Measurements from ENCODE around the gene OSBPL1A.
"Not testable (repeated sequence)": the region's sequence is repeated elsewhere in the genome, so short reads cannot be mapped to it uniquely, and the experiment has no call there.

Gene OSBPL1A

GRCh38 chr18:24187049-24187448 lies 210.6 kb downstream of the OSBPL1A start:
- no peak for DNase-seq (ENCODE audit: low read depth)

DNA sequence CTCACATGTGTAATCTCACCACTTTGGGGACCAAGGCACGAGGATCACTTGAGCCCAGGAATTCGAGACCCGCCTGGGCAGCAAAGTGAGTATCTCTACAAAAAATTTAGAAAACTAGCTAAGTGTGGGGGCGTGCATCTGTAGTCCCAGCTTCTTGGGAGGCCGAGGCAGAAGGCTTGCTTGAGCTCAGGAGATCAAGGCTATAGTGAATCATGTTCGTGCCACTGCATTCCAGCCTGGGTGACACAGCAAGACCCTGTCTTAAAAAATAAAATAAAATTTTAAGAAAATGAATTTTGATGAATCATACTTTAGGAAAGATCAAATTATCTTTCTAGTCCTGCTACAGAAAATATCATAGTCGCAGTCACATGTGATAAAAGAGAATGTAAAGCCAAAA lies 211.8 kb downstream of the OSBPL1A start:
- DNase-seq (ENCODE audit: low read depth): no peak

- no peak for DNase-seq (ENCODE audit: low read depth)
These were observed 215.8 kb downstream of the OSBPL1A start for GRCh38 chr18:24181806-24182205.

DNA sequence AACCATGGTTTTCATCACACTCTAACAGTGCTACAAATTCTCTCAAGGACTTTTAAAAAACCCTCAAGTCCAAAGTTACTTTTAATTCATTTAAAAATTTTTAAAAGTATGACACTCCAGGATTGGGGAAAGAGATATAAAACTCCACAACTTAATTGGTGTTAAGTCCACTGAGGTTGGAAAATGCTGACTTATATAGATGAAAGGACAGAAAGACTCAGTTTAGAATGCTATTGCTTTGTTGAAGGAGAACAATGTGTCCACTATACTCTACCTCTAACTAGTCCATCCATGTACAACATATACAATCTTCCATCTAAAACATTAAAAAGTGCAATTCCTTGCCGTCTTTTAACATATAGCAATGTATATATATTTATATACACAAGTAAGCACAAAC lies 217.6 kb downstream of the OSBPL1A start:
- DNase-seq (ENCODE audit: low read depth): no peak

- DNase-seq (ENCODE audit: low read depth): no peak
These were observed 220.0 kb downstream of the OSBPL1A start for GRCh38 chr18:24177499-24178133.

- DNase-seq (ENCODE audit: low read depth): peak; percentile 19
These were observed 220.8 kb downstream of the OSBPL1A start for GRCh38 chr18:24176727-24177416.

DNA sequence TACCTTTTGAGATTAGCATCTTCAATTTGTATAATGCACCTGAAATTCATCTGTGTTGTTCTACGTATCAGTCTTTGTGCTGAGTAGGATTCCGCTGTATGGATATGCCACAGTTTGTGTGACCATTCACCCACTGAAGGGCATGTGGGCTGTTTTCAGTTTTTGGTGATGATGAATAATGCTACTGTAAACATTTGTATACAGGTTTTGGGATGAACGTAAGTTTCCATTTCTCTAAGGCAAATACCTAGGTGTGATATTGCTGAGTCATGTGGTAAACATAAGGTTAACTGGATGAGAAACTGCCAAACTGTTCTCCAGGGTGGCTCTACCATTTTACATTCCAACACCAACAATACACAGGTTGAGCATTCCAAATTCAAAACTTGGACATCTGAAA lies 223.6 kb downstream of the OSBPL1A start:
- no peak for DNase-seq (ENCODE audit: low read depth)

GRCh38 chr18:24170360-24170759 lies 227.3 kb downstream of the OSBPL1A start:
- no peak for DNase-seq (ENCODE audit: low read depth)

- no peak for DNase-seq (ENCODE audit: low read depth)
These were observed 229.1 kb downstream of the OSBPL1A start for GRCh38 chr18:24168496-24168895.

GRCh38 chr18:24161304-24161703 lies 236.3 kb downstream of the OSBPL1A start:
- no peak for DNase-seq (ENCODE audit: low read depth)

GRCh38 chr18:24160086-24160485 lies 237.5 kb downstream of the OSBPL1A start:
- no peak for DNase-seq (ENCODE audit: low read depth)

DNA sequence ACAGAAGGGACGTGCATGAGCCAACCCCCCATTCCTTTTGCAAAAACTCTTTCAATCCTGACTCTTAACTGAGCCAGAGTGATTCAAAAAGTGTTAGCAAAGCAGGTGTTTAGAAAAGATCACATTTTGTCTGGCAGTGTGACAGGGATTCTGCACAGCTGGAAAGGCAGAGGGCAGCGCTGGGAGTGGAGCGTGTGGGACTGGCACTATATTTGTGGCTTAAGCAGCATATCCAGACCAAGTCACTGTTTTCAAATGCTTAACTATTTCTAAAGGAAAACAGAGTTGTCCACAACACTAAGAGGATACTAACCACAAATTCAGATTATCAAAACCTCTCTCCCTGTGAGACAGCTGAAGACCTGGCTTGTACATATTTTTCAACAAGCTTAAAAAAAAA lies 239.8 kb downstream of the OSBPL1A start:
- DNase-seq (ENCODE audit: low read depth): no peak

GRCh38 chr18:24153397-24153796 lies 244.2 kb downstream of the OSBPL1A start:
- DNase-seq (ENCODE audit: low read depth): no peak

GRCh38 chr18:24149591-24149990 lies 248.0 kb downstream of the OSBPL1A start:
- not testable (repeated sequence) for DNase-seq (ENCODE audit: low read depth)

- DNase-seq (ENCODE audit: low read depth): no peak
These were observed 255.2 kb downstream of the OSBPL1A start for GRCh38 chr18:24142376-24142775.

DNA sequence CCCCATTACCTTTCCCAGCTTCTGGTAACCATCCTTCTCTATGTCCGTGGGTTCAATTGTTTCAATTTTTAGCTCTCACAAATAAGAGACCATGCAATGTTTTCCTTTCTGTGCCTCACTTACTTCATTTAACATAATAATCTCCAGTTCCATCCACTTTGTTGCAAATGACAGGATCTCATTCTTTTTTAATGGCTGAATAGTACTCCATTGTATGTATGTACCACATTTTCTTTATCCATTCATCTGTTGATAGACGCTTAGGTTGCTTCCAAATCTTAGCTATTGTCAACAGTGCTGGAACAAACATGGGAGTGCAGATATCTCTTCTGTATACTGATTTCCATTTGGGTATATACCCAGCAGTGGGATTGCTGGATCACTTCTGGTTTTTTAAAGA lies 256.9 kb downstream of the OSBPL1A start:
- DNase-seq (ENCODE audit: low read depth): no peak

DNA sequence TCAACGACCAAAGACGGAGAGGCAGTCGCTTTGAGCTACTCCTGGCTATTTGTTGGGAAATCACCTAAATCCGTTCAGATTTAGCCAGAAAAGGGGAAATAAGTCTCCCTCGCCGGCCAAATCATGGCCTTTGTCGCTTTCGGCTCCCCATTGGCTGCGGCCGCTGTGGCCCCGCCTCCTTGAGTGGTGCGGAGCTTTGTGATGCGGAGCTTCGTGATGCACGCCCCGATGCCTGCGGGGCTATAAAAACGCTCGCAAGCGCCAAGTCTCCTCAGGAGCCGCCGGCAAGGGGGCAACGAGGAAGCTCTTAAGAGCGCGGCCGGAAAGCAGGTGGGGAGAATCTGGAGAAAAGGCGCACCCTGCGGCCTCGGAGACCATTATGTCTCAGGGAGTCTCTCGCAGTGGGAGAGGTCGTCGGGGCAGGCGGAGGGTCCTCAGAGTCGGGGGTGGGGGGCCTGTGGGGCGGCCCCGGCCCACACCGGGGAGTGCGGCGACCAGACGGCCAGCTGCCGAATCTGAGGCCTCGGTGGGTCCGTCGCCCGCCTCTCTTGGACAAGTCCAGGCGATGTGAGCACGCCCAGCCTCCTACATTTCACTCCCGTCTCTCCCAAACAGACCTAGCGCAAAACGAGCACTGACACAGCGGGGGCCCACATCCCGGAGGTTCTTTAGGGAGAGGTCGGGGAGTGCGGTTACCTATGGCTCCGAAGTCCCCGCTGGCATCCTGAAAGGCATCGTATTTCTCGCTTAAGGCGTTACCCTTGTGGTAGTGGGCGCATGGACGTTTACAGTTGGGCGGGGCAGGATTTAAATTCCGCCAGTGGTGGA lies 258.6 kb downstream of the OSBPL1A start, which contains the start of gene CABYR:
Gene CABYR (plus strand): TSS at position 274 of the 828 bp plus-strand sequence. CDS start 4,053 bp downstream, outside the sequence.
- DNase-seq (ENCODE audit: low read depth): peak; percentile 58

DNA sequence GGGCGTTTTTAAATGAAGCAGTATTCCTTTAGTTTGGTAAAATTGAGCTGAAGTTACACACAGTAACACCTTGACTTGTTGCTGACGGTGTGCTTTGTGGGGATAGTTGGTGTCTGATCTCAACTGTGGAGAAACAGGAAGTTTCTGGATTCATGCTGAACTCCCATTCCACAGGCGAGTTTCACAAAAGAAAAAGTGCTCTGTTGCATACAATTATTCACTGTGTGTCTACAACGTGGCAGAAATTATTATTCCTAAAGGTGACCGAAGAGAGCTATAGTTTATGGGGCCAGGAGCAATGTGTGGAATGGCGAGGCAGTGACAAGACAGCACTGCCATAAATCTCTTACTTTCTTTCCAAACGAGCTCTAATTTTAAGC lies 259.2 kb downstream of the OSBPL1A start:
- no peak for DNase-seq (ENCODE audit: low read depth)

- DNase-seq (ENCODE audit: low read depth): no peak
These were observed 260.7 kb downstream of the OSBPL1A start for GRCh38 chr18:24136967-24137373.

DNA sequence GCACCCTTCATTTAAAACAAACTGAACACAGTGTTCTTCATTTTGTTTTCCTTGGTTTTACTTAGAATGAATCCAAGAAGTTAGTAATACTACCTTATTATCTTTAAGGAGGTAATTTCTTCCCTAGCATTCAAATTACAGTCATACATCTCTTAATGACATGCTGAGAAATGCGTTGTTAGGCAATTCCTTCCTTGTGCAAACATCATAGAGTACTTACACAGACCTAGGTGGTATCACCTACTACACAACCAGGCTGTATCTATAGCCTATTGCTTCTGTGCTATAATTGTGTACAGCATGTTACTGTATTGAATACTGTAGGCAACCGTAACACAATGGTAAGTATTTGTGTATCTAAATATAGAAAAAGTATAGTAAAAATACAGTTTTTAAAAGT lies 267.1 kb downstream of the OSBPL1A start:
- no peak for DNase-seq (ENCODE audit: low read depth)

- no peak for DNase-seq (ENCODE audit: low read depth)
These were observed 268.9 kb downstream of the OSBPL1A start for GRCh38 chr18:24128700-24129099.

DNA sequence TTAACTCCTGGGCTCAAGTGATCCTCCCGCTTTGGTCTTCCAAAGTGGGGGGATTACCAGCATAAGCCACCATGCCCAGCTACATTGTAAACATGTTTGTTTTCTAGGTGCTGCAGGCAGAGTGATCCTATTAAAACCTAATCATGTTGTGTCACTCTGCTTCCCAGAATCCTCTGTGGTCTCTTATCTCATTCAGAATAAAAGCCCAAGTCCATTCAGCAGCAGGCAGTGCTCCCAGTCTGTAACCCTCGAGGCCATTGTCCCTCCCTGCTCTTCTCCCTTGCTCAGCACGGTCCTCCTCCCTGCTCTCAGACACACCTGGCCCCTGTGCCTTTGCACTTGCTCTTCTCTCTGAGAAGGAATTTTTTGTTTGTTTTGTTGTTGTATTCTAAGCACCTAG lies 269.9 kb downstream of the OSBPL1A start:
- DNase-seq (ENCODE audit: low read depth): no peak

Measured in stimulated activated CD8-positive, alpha-beta memory T cell treated with anti-CD3 and anti-CD28 coated beads, Interleukin-4, amount 100 ng/mL, for 24 hours (primary cell).